Vagina (tissue), 2 donors: ENCODE measurements around the gene RYK. TPM values are rescaled to one million over a fixed set of nuclear protein-coding genes. Genes with fewer than 3 reads are reported as not detected.

ENCODE experiments used
- DNase-seq, 2 donors: peaks; one replicate each; pipeline ENCODE4 v3.0.0-alpha.2; 2017; ENCODE audit errors: extremely low spot score in 2 of 2
- H3K27ac ChIP-seq: fragments of 200-600 bp; sonication (generic); one replicate; pipeline ENCODE4 v1.5.1; 2019
- H3K27me3 ChIP-seq: fragments of 200-600 bp; sonication (generic); one replicate; pipeline ENCODE4 v1.5.1; 2019
- H3K36me3 ChIP-seq, 2 donors: fragments of 200-600 bp; sonication (generic); one replicate each; pipeline ENCODE4 v1.5.1; 2017 to 2019
- H3K4me1 ChIP-seq: fragments of 200-600 bp; sonication (generic); one replicate; pipeline ENCODE4 v1.5.1; 2019
- H3K4me3 ChIP-seq, 2 donors: fragments of 200-600 bp; sonication (generic); 1 replicate in 1 of 2; 2 replicates in 1 of 2; pipeline ENCODE4 v1.5.1; 2016 to 2019
- H3K9me3 ChIP-seq: fragments of 200-600 bp; sonication (generic); one replicate; pipeline ENCODE4 v1.5.1; 2019
- POLR2A ChIP-seq, 2 donors: fragments of 450-650 bp; IDR thresholded peaks; one replicate each; pipeline ENCODE4 v1.6.1; 2017; ENCODE audit warnings: antibody characterized with exemption in 2 of 2, mild to moderate bottlenecking in 2 of 2, moderate library complexity in 2 of 2
- POLR2AphosphoS5 ChIP-seq, 2 donors: sonication (generic); formaldehyde crosslinking; IDR thresholded peaks; one replicate each; pipeline ENCODE4 v1.9.0; 2017; ENCODE audit warnings: antibody characterized with exemption in 2 of 2, mild to moderate bottlenecking in 2 of 2, low read depth in 1 of 2; ENCODE audit not compliant: insufficient read depth in 1 of 2
- intact Hi-C: fragments of 100-400 bp; cut with DNase I; formaldehyde crosslinking; loops from one replicate; pipeline ENCODE4 v1.15.1; 2023
- total RNA-seq: library from RNA; depleted of rRNA; stranded (reverse); fragments of >200 nt; gene quantifications from one replicate; pipeline ENCODE4 v1.2.3, GENCODE V29; 2016
- TF ChIP-seq, protein P1 (sequence below), 3 experiments: fragments of 450-650 bp in 2 of 3; fragments of 200-600 bp in 1 of 3; sonication (generic) in 1 of 3; IDR thresholded peaks; one replicate each; pipeline ENCODE4 v1.5.1; 2017 to 2019; ENCODE audit warnings: antibody characterized with exemption in 3 of 3, mild to moderate bottlenecking in 2 of 3, moderate library complexity in 2 of 3

Gene RYK
- total RNA-seq, 1 donor from 2014 or later, result 102 TPM

- DNase-seq, result no peak
- H3K27ac ChIP-seq, result no peak overlapping the region
- H3K9me3 ChIP-seq, result no peaks in the 10 kb centered on the region
- H3K27me3 ChIP-seq, result no peaks in the 10 kb centered on the region
- no peak overlapping the region for H3K4me3 ChIP-seq
- TF ChIP-seq, protein P1, sequence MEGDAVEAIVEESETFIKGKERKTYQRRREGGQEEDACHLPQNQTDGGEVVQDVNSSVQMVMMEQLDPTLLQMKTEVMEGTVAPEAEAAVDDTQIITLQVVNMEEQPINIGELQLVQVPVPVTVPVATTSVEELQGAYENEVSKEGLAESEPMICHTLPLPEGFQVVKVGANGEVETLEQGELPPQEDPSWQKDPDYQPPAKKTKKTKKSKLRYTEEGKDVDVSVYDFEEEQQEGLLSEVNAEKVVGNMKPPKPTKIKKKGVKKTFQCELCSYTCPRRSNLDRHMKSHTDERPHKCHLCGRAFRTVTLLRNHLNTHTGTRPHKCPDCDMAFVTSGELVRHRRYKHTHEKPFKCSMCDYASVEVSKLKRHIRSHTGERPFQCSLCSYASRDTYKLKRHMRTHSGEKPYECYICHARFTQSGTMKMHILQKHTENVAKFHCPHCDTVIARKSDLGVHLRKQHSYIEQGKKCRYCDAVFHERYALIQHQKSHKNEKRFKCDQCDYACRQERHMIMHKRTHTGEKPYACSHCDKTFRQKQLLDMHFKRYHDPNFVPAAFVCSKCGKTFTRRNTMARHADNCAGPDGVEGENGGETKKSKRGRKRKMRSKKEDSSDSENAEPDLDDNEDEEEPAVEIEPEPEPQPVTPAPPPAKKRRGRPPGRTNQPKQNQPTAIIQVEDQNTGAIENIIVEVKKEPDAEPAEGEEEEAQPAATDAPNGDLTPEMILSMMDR (IDR thresholded peaks at IDR 0.05), result no peak
- TF ChIP-seq POLR2AphosphoS5 (IDR thresholded peaks at IDR 0.05; ENCODE audit: insufficient read depth in 1 of 2, low read depth in 1 of 2), result no peak
- no peak for TF ChIP-seq POLR2A (IDR thresholded peaks at IDR 0.05)
- intact Hi-C loops, result no loop called here
- peaks cover 5% of the 10 kb centered on the region for H3K4me1 ChIP-seq
- H3K36me3 ChIP-seq, result peaks cover 0 to 69% of the 10 kb centered on the region in 2 donors
Measured at GRCh38 chr3:134155446-134155845, 95.2 kb downstream of the RYK start.

DNA sequence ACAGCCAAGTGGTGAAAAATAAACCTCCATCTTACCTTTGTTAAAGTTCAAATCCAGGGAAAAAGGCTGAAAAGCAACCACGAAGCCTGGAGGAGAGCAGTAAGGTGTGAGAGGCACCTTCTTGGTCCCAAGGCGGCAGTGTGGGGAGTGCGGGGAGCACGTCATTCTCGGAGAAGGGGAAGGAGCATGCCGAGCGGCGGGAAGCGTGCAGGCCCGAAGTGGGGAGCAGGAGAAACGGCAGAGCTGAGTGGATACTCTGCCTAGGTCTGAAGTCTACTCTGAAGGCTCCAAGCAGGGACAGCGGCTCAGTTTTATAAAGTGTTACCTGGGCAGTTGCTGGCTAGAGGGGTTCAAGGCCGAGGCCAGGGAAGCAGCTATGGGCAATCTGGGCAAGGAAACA, 96.9 kb downstream of the RYK start:
- no peaks in the 10 kb centered on the region for H3K27me3 ChIP-seq
- intact Hi-C loops, result no loop called here
- peaks cover 0 to 58% of the 10 kb centered on the region in 2 donors for H3K36me3 ChIP-seq
- no peak overlapping the region for H3K27ac ChIP-seq
- TF ChIP-seq POLR2A (IDR thresholded peaks at IDR 0.05), result no peak
- peak in 1 of 2 donors; percentile 18 for TF ChIP-seq POLR2AphosphoS5 (IDR thresholded peaks at IDR 0.05; ENCODE audit: insufficient read depth in 1 of 2, low read depth in 1 of 2)
- H3K4me1 ChIP-seq, result peaks cover 5% of the 10 kb centered on the region
- no peak overlapping the region for H3K4me3 ChIP-seq
- H3K9me3 ChIP-seq, result no peaks in the 10 kb centered on the region
- DNase-seq, result no peak

GRCh38 chr3:134150476-134150875, 100.2 kb downstream of the RYK start:
- Histone ChIP-seq H3K27me3 (no peaks in the 10 kb centered on the region), H3K27ac (no peak overlapping the region), H3K36me3 (peaks cover 0 to 28% of the 10 kb centered on the region in 2 donors), H3K9me3 (no peaks in the 10 kb centered on the region), H3K4me3 (no peak overlapping the region), H3K4me1 (no peaks in the 10 kb centered on the region)
- intact Hi-C loops, result no loop called here
- no peak for TF ChIP-seq POLR2A (IDR thresholded peaks at IDR 0.05)
- TF ChIP-seq, protein P1 (IDR thresholded peaks at IDR 0.05), result no peak
- no peak for TF ChIP-seq POLR2AphosphoS5 (IDR thresholded peaks at IDR 0.05; ENCODE audit: insufficient read depth in 1 of 2, low read depth in 1 of 2)
- no peak for DNase-seq

GRCh38 chr3:134149286-134149685, 101.4 kb downstream of the RYK start:
- Histone ChIP-seq H3K27ac (no peak overlapping the region), H3K36me3 (peaks cover 0 to 16% of the 10 kb centered on the region in 2 donors), H3K4me3 (no peak overlapping the region), H3K9me3 (no peaks in the 10 kb centered on the region), H3K4me1 (no peaks in the 10 kb centered on the region), H3K27me3 (no peaks in the 10 kb centered on the region)
- intact Hi-C loops, result no loop called here
- no peak for DNase-seq
- no peak for TF ChIP-seq POLR2AphosphoS5 (IDR thresholded peaks at IDR 0.05; ENCODE audit: insufficient read depth in 1 of 2, low read depth in 1 of 2)
- TF ChIP-seq, protein P1 (IDR thresholded peaks at IDR 0.05), result no peak
- no peak for TF ChIP-seq POLR2A (IDR thresholded peaks at IDR 0.05)

DNA sequence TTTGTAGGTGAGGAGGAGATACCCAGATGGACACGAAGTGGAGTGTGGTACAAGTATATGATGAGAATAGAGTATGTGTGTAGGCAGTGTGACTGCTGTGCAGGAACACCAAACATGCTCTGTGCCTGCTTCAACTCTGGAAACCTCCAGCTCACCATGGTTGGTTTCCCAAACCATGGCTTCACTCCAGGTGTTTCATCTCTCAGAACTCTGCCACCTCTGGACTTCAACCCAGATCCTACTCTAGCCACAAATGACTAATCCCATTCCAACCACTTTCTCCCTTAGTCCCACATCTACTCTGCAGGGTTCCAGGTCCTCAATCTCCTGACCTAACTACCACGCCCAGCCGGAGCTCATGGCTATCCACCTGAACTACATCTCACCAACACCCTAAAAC, 102.1 kb downstream of the RYK start:
- peaks cover 0 to 8% of the 10 kb centered on the region in 2 donors for H3K36me3 ChIP-seq
- no peak overlapping the region for H3K27ac ChIP-seq
- H3K27me3 ChIP-seq, result no peaks in the 10 kb centered on the region
- no peaks in the 10 kb centered on the region for H3K9me3 ChIP-seq
- no peaks in the 10 kb centered on the region for H3K4me1 ChIP-seq
- DNase-seq, result no peak
- intact Hi-C loops, result no loop called here
- TF ChIP-seq, protein P1 (IDR thresholded peaks at IDR 0.05), result no peak
- TF ChIP-seq POLR2AphosphoS5 (IDR thresholded peaks at IDR 0.05; ENCODE audit: insufficient read depth in 1 of 2, low read depth in 1 of 2) (no peak), POLR2A (IDR thresholded peaks at IDR 0.05) (no peak)
- H3K4me3 ChIP-seq, result no peak overlapping the region
